ENCODE results near the gene ROR1.

DNA sequence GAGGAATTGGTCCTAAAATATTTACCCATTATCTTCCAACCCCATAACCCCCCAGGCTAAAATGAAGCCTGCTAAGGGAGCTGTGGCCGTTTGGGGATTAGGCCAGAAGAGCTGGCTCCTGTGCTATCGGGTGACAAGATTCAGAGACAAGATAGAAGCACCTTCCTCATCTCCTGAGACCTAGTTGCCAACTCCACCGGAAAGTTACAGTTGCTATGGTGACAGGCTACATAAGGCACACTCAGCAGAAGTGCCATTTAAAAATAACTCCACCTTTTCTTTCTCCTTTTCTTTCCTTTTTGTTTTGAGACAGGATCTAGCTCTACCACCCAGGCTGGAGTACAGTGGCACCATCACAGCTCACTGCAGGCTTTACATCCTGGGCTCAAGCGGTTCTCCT, 43.6 kb upstream of the ROR1 start:
- TF ChIP-seq POLR2AphosphoS5 (IDR thresholded peaks at IDR 0.05) (no peak), POLR2A (IDR thresholded peaks at IDR 0.05) (no peak), EP300 (IDR thresholded peaks at IDR 0.05) (no peak)
- TF ChIP-seq, protein P1, sequence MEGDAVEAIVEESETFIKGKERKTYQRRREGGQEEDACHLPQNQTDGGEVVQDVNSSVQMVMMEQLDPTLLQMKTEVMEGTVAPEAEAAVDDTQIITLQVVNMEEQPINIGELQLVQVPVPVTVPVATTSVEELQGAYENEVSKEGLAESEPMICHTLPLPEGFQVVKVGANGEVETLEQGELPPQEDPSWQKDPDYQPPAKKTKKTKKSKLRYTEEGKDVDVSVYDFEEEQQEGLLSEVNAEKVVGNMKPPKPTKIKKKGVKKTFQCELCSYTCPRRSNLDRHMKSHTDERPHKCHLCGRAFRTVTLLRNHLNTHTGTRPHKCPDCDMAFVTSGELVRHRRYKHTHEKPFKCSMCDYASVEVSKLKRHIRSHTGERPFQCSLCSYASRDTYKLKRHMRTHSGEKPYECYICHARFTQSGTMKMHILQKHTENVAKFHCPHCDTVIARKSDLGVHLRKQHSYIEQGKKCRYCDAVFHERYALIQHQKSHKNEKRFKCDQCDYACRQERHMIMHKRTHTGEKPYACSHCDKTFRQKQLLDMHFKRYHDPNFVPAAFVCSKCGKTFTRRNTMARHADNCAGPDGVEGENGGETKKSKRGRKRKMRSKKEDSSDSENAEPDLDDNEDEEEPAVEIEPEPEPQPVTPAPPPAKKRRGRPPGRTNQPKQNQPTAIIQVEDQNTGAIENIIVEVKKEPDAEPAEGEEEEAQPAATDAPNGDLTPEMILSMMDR (IDR thresholded peaks at IDR 0.05): no peak
